Esophagus muscularis mucosa (tissue), 4 donors: Measurements from ENCODE around the gene VNN1. TPM values are rescaled to one million over a fixed set of nuclear protein-coding genes. Genes with fewer than 3 reads are reported as not detected.

Experiments used
- DNase-seq: peaks from one replicate; pipeline ENCODE4 v3.0.0-alpha.2; 2017; ENCODE audit errors: extremely low spot score
- H3K27ac ChIP-seq, 4 donors: fragments of 200-600 bp; sonication (generic); replicated peaks in 1 of 4; 1 replicate in 3 of 4; 2 replicates in 1 of 4; pipeline ENCODE4 v1.5.1; 2016 to 2019; ENCODE audit warnings: mild to moderate bottlenecking in 1 of 4
- H3K27me3 ChIP-seq, 4 donors: fragments of 200-600 bp; sonication (generic); one replicate each; pipeline versions ENCODE4 v1.5.1 to v1.6.0; 2016 to 2019
- H3K36me3 ChIP-seq, 4 donors: fragments of 200-600 bp; sonication (generic); one replicate each; pipeline ENCODE4 v1.5.1; 2016 to 2019
- H3K4me1 ChIP-seq, 4 donors: fragments of 200-600 bp; sonication (generic); one replicate each; pipeline ENCODE4 v1.5.1; 2016 to 2019
- H3K4me3 ChIP-seq, 4 donors: fragments of 200-600 bp; sonication (generic); 1 replicate in 2 of 4; 2 replicates in 2 of 4; pipeline ENCODE4 v1.5.1; 2016 to 2019; ENCODE audit warnings: mild to moderate bottlenecking in 4 of 4, moderate library complexity in 1 of 4
- H3K9me3 ChIP-seq, 4 donors: fragments of 200-600 bp; sonication (generic); 1 replicate in 3 of 4; 2 replicates in 1 of 4; pipeline ENCODE4 v1.5.1; 2016 to 2019
- EP300 ChIP-seq: sonication (generic); formaldehyde crosslinking; IDR thresholded peaks from one replicate; pipeline ENCODE4 v1.6.1; 2017; ENCODE audit warnings: antibody characterized with exemption
- POLR2A ChIP-seq: fragments of 450-650 bp; IDR thresholded peaks from one replicate; pipeline ENCODE4 v1.6.1; 2017; ENCODE audit warnings: antibody characterized with exemption, moderate library complexity, mild to moderate bottlenecking, low read depth
- POLR2AphosphoS5 ChIP-seq, 2 donors: sonication (generic); formaldehyde crosslinking; IDR thresholded peaks; one replicate each; pipeline ENCODE4 v1.6.1; 2017; ENCODE audit warnings: antibody characterized with exemption in 2 of 2
- WGBS: methylation state at CpG from one replicate; pipeline ENCODE4 v1.1.5; 2018; 5-methylcytosine and 5-hydroxymethylcytosine counted together
- intact Hi-C: fragments of 100-400 bp; cut with DNase I; formaldehyde crosslinking; loops from one replicate; pipeline ENCODE4 v1.15.1; 2023
- total RNA-seq, 4 donors: library from RNA; depleted of rRNA; stranded (reverse); fragments of >200 nt; gene quantifications; one replicate each; pipeline versions ENCODE4 v1.1.0 to v1.2.1, GENCODE V29; 2016
- TF ChIP-seq, protein P1 (sequence below), 3 experiments: fragments of 200-600 bp in 2 of 3; fragments of 450-650 bp in 1 of 3; sonication (generic) in 2 of 3; IDR thresholded peaks; one replicate each; pipeline ENCODE4 v1.5.1; 2017 to 2019; ENCODE audit warnings: antibody characterized with exemption in 3 of 3, mild to moderate bottlenecking in 2 of 3, moderate library complexity in 1 of 3

Gene VNN1
- total RNA-seq, 4 donors from 2014 or later, result 0.57 to 2.7 (median 1.3) TPM

DNA sequence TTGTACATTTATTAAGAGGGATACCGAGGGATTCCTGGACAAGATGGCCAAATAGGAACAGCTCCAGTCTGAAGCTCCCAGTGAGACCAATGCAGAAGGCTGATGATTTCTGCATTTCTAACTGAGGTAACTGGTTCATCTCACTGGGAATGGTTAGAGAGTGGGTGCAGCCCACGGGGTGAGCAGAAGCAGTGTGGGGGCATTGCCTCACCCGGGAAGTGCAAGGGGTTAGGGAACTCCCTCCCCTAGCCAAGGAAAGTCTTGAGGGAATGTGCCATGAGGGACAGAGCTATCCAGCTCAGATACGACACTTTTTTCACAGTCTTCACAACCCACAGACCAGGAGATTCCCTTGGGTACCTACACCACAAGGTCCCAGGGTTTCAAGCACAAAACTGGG, 79.1 kb downstream of the VNN1 start:
- intact Hi-C loops, result no loop called here
- Histone ChIP-seq H3K4me3 (no peak overlapping the region), H3K4me1 (no peaks in the 10 kb centered on the region), H3K36me3 (no peaks in the 10 kb centered on the region), H3K27ac (no peak overlapping the region), H3K9me3 (no peaks in the 10 kb centered on the region), H3K27me3 (no peaks in the 10 kb centered on the region)
- TF ChIP-seq, protein P1, sequence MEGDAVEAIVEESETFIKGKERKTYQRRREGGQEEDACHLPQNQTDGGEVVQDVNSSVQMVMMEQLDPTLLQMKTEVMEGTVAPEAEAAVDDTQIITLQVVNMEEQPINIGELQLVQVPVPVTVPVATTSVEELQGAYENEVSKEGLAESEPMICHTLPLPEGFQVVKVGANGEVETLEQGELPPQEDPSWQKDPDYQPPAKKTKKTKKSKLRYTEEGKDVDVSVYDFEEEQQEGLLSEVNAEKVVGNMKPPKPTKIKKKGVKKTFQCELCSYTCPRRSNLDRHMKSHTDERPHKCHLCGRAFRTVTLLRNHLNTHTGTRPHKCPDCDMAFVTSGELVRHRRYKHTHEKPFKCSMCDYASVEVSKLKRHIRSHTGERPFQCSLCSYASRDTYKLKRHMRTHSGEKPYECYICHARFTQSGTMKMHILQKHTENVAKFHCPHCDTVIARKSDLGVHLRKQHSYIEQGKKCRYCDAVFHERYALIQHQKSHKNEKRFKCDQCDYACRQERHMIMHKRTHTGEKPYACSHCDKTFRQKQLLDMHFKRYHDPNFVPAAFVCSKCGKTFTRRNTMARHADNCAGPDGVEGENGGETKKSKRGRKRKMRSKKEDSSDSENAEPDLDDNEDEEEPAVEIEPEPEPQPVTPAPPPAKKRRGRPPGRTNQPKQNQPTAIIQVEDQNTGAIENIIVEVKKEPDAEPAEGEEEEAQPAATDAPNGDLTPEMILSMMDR (IDR thresholded peaks at IDR 0.05), result no peak
- no peak for TF ChIP-seq POLR2A
- no peak for TF ChIP-seq POLR2AphosphoS5 (IDR thresholded peaks at IDR 0.05)
- no peak for TF ChIP-seq EP300
- DNase-seq, result no peak
- 79% methylated on average over 4 of the region's 4 CpGs for WGBS

DNA sequence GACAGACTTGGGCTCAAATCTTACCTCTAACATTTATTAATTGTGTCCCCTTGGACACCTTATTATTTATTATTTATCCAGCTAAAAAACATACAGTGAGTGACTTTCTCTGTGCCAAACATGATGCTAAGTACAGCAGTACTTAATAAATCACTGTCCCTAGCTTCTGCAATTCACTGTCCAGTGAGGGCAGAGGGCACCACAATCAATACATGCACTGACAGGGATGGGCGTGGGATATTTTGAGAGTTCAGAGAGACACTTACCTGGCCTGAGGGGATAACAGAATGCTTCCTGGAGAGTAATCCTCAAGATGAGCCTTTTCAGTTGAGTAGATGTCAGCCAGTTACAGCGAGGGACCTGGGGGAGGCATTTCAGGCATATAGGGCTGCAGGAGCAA, 80.5 kb downstream of the VNN1 start:
- Histone ChIP-seq H3K4me1 (no peaks in the 10 kb centered on the region), H3K27me3 (no peaks in the 10 kb centered on the region), H3K27ac (no peak overlapping the region), H3K36me3 (no peaks in the 10 kb centered on the region), H3K9me3 (no peaks in the 10 kb centered on the region), H3K4me3 (no peak overlapping the region)
- DNase-seq, result no peak
- intact Hi-C loops, result no loop called here
- no peak for TF ChIP-seq POLR2AphosphoS5 (IDR thresholded peaks at IDR 0.05)
- no peak for TF ChIP-seq POLR2A
- TF ChIP-seq, protein P1 (IDR thresholded peaks at IDR 0.05), result no peak
- no peak for TF ChIP-seq EP300
- 78% methylated on average over 2 of the region's 2 CpGs for WGBS

Other genes with a start within 250 kb of the VNN1 start
- gene STX7, start 200.9 kb downstream of the VNN1 start, total RNA-seq, result 10 to 100 TPM; 43.2 to 81.4 (median 49.9) TPM
- gene TAAR9, start 175.8 kb downstream of the VNN1 start, total RNA-seq, result not detected
- gene TAAR8, start 161.4 kb downstream of the VNN1 start, total RNA-seq, result not detected
- gene TAAR6, start 143.7 kb downstream of the VNN1 start, total RNA-seq, result not detected
- not detected for gene TAAR5, start 124.3 kb downstream of the VNN1 start, total RNA-seq
- not detected for gene TAAR2, start 89.8 kb downstream of the VNN1 start, total RNA-seq
- gene TAAR1, start 54.9 kb downstream of the VNN1 start, total RNA-seq, result not detected
- 10 to 100 TPM in 1 of 4 donors, 1 to 10 TPM in 1, under 1 TPM in 2; 0.42 to 10.9 (median 1.8) TPM for gene VNN2, start 43.8 kb upstream of the VNN1 start, total RNA-seq
- gene SLC18B1, start 84.6 kb upstream of the VNN1 start, total RNA-seq, result 1 to 10 TPM; 4.8 to 6.2 (median 5.7) TPM
- 1,000 to 10,000 TPM in 3 of 4 donors, 100 to 1,000 TPM in 1; 892 to 2,519 (median 1,816) TPM for gene RPS12, start 100.5 kb upstream of the VNN1 start, total RNA-seq